Effector memory CD4-positive, alpha-beta T cell (primary cell): ENCODE results near the gene TMEM8B.

ENCODE experiments used
- DNase-seq, 3 donors: peaks; one replicate each; pipeline ENCODE4 v3.0.0-alpha.2; 2020
- H3K27ac ChIP-seq: 2 replicates; pipeline ENCODE4 v1.7.0; 2013; ENCODE audit warnings: mild to moderate bottlenecking, low read length, moderate library complexity; ENCODE audit not compliant: insufficient read depth, poor library complexity, severe bottlenecking
- H3K27me3 ChIP-seq: replicated peaks from 2 replicates; pipeline ENCODE4 v1.7.0; 2013; ENCODE audit warnings: mild to moderate bottlenecking, low read length; ENCODE audit not compliant: insufficient read depth, control insufficient read depth, poor library complexity, severe bottlenecking
- H3K36me3 ChIP-seq: 2 replicates; pipeline ENCODE4 v1.7.0; 2013; ENCODE audit warnings: mild to moderate bottlenecking, low read length, moderate library complexity; ENCODE audit not compliant: control insufficient read depth, insufficient read depth
- H3K4me1 ChIP-seq: 2 replicates; pipeline ENCODE4 v1.7.0; 2013; ENCODE audit warnings: low read length, mild to moderate bottlenecking; ENCODE audit not compliant: control insufficient read depth, insufficient read depth, poor library complexity, severe bottlenecking
- H3K4me3 ChIP-seq: 2 replicates; pipeline ENCODE4 v1.7.0; 2013; ENCODE audit warnings: low read length, low read depth, mild to moderate bottlenecking; ENCODE audit not compliant: insufficient read depth, poor library complexity, severe bottlenecking
- H3K9me3 ChIP-seq: 2 replicates; pipeline ENCODE4 v1.7.0; 2013; ENCODE audit warnings: mild to moderate bottlenecking, low read length, moderate library complexity; ENCODE audit not compliant: control insufficient read depth

TMEM8B gene

DNA sequence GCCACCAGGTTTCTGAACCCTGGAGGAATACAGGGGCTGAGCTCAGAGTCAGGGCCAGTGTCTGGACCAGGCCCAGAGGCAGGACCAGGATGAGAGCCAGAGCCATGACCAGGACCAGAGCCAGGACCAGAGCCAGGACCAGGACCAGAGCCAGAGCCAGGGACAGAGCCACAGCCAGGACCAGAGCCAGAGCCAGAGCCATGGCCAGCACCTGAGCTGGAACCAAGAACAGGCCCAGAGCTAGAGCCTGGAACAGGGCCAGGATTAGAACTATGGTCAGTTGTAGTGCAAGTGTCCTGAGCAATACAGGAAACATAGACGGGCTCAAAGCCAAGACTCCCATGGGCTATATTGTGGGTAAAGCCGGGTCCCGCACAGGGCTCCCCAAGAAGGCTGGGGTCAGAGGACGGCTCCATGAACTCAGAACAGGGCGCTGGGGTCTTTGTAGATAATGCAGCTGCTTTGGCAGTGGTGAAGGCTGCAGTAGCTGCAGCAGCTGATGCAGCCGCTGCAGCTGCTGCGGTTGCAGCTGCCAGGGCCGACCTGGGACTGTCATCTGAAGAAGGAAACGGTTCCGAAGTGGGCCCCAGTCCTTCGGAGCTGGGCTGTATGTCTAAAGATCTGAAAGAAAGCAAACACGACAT lies 17.5 kb upstream of the TMEM8B start:
- peaks cover 22% of the 10 kb centered on the region for H3K4me1 ChIP-seq
- H3K27me3 ChIP-seq = no peaks in the 10 kb centered on the region
- H3K9me3 ChIP-seq = no peaks in the 10 kb centered on the region
- H3K27ac ChIP-seq = peak overlapping the region; percentile 67
- DNase-seq = no peak
- H3K36me3 ChIP-seq = peaks cover 8% of the 10 kb centered on the region
- peak overlapping the region; percentile 39 for H3K4me3 ChIP-seq

DNA sequence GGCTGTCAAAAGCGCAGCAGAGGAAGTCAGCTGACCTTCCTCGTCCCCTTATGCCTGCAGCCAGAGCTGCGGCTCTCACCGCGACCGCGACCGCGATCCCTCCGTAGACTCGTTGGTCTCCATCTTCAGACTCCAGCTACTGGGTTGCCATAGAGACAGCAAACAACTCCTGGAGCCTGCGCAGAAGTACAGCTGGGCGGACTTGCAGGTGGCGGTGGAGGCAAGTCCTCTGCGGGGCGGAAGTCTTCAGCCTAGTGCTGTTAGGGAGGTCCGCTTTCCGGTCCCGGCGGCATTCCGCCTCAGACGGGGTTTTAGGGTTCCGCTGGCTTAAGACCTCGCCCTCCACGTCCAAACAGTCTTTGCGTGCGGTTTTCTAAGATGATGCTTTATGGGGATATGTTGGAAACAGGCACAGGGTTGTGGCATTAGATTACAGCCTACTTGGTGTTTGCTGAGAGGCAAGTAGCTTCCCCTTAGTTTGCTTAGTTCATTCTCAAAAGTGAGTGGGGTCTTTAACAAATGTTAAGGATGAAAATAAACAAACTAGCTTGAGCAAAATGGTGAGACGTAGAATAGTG lies 16.9 kb upstream of the TMEM8B start, which contains the start of gene SPAG8:
Gene SPAG8 (minus strand): TSS at position 238 of the 578 bp plus-strand sequence. CDS start 115 bp downstream, at position 123.
- H3K36me3 ChIP-seq = peaks cover 8% of the 10 kb centered on the region
- DNase-seq = peak; percentile 97 to 98 (median 97)
- no peaks in the 10 kb centered on the region for H3K9me3 ChIP-seq
- no peaks in the 10 kb centered on the region for H3K27me3 ChIP-seq
- H3K4me3 ChIP-seq = peak within 1 kb of the TSS; percentile 39
- H3K4me1 ChIP-seq = peaks cover 22% of the 10 kb centered on the region
- peak within 1 kb of the TSS; percentile 67 for H3K27ac ChIP-seq

DNA sequence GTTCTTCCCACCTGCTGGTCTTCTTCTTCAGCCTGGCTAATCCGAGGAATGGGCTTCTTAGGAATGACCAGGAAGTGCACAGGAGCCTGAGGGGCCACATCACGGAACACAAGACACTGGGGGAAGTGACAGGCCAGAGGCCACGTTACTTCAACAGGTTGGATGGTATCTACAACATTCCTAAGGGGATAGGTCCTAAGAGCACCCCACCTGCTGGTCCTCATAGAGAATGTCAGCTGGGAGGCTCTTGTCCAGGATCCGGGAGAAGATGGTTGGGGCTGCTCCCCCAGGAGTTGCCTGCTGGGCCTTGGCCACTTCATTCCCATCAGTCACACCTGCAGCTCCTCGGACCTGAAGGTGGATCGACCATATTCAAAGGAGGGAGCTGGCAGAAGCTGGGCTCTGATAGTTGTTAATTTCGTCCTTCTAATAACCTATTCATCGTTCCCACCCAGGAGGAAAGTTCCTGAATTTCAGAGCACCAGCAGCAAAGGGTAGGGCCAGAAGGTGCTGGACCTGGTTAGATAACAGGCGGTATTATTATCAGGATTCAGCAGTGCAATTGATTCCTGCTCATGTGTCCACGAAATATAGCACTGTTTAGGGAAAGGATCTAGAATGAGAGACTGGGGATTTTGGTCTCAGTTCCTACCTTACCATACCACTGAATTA lies 15.5 kb upstream of the TMEM8B start:
- Histone ChIP-seq H3K4me1 (peaks cover 22% of the 10 kb centered on the region), H3K4me3 (no peak overlapping the region), H3K9me3 (no peaks in the 10 kb centered on the region), H3K27me3 (no peaks in the 10 kb centered on the region), H3K36me3 (peaks cover 5% of the 10 kb centered on the region), H3K27ac (no peak overlapping the region)
- no peak for DNase-seq

DNA sequence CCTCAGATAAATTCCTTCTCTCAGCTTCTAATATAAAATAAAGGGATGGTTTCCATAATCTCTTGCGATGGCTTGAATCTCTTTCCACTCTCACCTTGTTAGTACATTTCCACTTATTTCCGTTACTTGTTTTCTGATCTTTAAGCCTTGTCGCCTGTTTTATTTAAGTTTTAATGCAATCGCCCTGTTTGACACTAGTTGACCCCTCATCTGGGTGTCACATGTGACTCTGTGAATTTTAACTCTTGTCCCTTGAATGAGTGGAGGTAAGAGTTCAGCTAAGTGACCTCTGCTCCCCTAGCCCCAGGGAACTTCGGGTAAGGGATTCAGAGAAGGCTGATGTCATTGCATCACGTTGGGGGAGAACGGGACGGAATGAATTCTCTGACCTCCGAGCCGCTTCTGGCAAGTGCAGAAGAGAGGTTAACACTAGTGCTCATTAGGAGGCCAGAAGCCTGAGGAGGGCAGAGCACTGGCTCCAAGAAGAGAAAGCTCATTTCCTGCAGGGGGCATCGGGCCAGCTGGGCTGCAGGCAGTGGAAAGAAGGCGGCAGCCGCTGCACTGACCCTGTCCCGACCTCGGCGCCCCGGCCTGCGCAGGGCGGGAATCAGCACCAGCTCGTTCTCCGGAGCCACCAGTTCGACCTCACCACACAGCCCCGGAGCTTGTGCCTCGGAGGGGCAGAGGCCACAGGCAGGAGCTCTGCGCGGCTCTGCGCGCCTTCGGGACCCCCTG lies 14.8 kb upstream of the TMEM8B start:
- Histone ChIP-seq H3K27me3 (no peaks in the 10 kb centered on the region), H3K36me3 (peaks cover 1% of the 10 kb centered on the region), H3K27ac (peak overlapping the region; percentile 84), H3K4me3 (peak overlapping the region; percentile 81), H3K4me1 (peaks cover 22% of the 10 kb centered on the region), H3K9me3 (no peaks in the 10 kb centered on the region)
- DNase-seq = peak in 1 of 3 donors; percentile 16

DNA sequence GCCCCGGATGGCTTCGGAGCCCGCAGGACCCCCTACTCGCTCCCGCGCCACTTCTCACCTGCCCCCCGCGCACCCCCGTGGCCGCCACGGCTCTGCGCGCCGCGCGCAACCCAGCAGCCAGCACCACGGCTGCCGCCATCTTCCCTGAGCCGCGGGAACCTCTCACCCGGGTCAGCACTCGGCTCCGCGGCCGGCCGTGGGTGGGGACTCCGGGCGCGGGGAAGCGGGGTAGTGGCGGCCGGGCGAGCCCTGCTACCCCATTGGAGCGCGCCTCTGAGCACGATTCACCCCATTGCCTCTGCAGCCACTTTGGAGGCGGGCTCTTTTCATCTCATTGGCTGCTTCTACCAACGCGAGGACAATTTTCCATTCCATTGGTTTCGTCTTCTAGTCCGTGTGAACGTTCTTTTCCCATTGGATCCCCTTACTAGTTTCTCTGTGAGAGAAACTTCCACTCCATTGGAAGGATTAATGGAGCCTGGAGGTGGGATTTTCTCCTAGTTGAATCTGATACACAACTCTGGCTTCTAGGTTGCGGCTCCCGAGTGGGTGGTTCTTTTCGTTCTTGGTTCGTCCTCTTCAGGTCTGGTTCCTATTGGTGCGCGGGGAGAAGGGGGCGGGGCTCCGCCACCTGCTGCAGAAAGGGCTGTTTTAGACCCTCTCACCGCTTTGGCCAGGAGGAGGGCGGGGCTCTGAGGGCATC lies 14.0 kb upstream of the TMEM8B start, which contains the start of gene HINT2:
Gene HINT2 (minus strand): TSS at position 202 of the 703 bp plus-strand sequence. CDS start 63 bp downstream, at position 139.
- Histone ChIP-seq H3K4me1 (peaks cover 22% of the 10 kb centered on the region), H3K4me3 (peak within 1 kb of the TSS; percentile 81), H3K27me3 (no peaks in the 10 kb centered on the region), H3K9me3 (no peaks in the 10 kb centered on the region), H3K36me3 (no peaks in the 10 kb centered on the region), H3K27ac (peak within 1 kb of the TSS; percentile 84)
- DNase-seq = peak; percentile 93 to 96 (median 95)

DNA sequence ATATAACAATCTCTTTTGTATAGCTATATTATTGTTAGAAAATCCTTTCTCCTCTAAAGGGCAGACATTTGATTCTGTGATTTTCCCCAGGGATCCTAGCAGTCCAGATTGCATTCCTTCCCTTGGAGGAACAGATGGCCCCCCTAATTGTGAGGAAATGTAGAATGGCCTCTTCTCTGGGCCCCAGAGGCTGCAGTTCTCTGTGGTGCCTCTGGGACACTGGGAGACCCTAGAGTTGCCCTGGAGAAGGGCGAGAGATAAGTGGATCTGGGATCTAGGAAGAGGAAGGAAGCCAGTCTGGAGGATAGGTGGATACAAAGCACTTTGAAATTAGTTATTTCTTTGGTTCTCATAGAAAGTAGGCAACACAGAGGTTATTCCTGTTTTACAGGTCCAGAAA lies 12.3 kb upstream of the TMEM8B start:
- DNase-seq = no peak
- Histone ChIP-seq H3K27ac (no peak overlapping the region), H3K27me3 (no peaks in the 10 kb centered on the region), H3K9me3 (no peaks in the 10 kb centered on the region), H3K4me3 (no peak overlapping the region), H3K4me1 (peaks cover 17% of the 10 kb centered on the region), H3K36me3 (no peaks in the 10 kb centered on the region)

DNA sequence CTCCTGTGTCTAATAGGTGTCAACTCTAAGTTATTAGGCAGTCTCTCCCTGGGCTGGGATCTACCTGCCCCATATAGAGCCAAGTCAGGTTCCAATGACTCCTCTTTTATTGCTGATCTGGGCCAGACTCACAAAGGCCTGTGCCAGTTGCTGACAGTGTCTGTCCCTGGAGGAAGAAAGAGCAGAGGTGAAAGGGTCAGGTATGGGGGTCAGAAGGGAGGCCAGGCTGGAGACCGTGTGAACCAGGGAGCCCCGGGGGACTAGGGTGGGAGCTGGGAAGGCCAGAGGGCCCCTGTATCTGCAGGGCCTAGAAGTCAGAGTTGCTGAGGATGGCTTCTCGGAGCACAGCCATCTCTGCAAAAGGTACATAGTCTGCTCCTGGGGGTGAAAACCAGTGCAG lies 10.7 kb upstream of the TMEM8B start:
- no peak for DNase-seq
- Histone ChIP-seq H3K27ac (no peak overlapping the region), H3K4me1 (peaks cover 11% of the 10 kb centered on the region)

DNA sequence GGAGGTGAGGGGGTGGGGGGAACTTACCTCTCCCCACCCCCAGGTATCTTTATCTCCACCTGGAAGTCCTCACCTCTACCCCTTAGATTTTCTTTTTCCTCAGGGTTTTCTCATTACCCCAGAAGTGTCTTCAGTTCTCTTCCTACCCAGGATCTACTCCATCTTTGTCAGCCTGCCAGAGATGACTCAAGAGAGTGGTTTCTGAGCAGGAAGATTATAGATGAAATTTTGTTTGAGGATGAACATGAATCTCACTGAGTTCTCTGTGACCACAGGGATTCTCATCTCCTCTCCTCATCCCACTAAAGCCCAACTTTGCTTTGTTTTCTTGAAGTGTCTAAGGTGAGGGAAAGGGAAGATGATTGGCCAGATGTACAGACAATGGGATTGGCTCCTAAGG lies 9.0 kb upstream of the TMEM8B start:
- H3K4me3 ChIP-seq = no peak overlapping the region
- H3K27me3 ChIP-seq = no peaks in the 10 kb centered on the region
- H3K4me1 ChIP-seq = no peaks in the 10 kb centered on the region
- no peaks in the 10 kb centered on the region for H3K9me3 ChIP-seq
- DNase-seq = no peak
- no peaks in the 10 kb centered on the region for H3K36me3 ChIP-seq
- no peak overlapping the region for H3K27ac ChIP-seq

More for the DNA sequence above, 10.7 kb upstream of the TMEM8B start:
- Histone ChIP-seq H3K36me3 (no peaks in the 10 kb centered on the region), H3K9me3 (no peaks in the 10 kb centered on the region), H3K4me3 (no peak overlapping the region), H3K27me3 (no peaks in the 10 kb centered on the region)

DNA sequence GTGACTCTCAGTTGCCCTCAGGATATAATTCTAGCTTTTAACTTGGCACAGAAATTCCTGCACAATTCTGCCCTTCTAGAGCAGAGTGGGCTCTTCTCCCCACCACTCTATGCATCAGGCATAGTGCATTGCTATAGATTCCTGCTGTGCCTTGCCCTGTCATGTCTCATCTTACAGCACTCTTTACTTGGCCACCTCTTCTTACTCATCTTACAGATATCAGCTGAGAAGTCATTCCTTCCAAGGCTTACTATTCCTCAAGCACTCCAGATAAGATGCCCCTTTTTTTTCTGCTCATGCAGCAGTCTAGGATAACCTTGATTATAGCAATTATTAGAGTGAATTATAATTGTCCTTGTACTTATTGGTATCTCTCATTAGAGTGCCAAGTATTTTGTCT lies 6.1 kb upstream of the TMEM8B start:
- no peak for DNase-seq
- Histone ChIP-seq H3K36me3 (no peaks in the 10 kb centered on the region), H3K4me1 (no peaks in the 10 kb centered on the region), H3K9me3 (no peaks in the 10 kb centered on the region), H3K27me3 (no peaks in the 10 kb centered on the region), H3K4me3 (no peak overlapping the region), H3K27ac (no peak overlapping the region)
